ENCODE measurements around the gene ABHD17A.
A peak's percentile ranks its signal among the peaks of the same experiment; 100 is the strongest.

The ABHD17A gene

GRCh38 chr19:1863328-1863637, 22.0 kb downstream of the ABHD17A start, which contains the start of gene KLF16:
KLF16 (minus strand) TSS chr19:1863579; CDS start chr19:1863497, 82 bp downstream.
- no peak for DNase-seq

- DNase-seq: peak; percentile 40
These were observed 22.6 kb downstream of the ABHD17A start for GRCh38 chr19:1862424-1863327.

GRCh38 chr19:1862068-1862423, 23.2 kb downstream of the ABHD17A start:
- DNase-seq: no peak

GRCh38 chr19:1861599-1862031, 23.7 kb downstream of the ABHD17A start:
- DNase-seq: no peak

GRCh38 chr19:1860821-1861598, 24.3 kb downstream of the ABHD17A start:
- DNase-seq: no peak

GRCh38 chr19:1860042-1860775, 25.1 kb downstream of the ABHD17A start:
- DNase-seq: no peak

- DNase-seq: no peak
These were observed 25.9 kb downstream of the ABHD17A start for GRCh38 chr19:1859331-1859781.

- no peak for DNase-seq
These were observed 26.7 kb downstream of the ABHD17A start for GRCh38 chr19:1858412-1859081.

- DNase-seq: no peak
These were observed 27.5 kb downstream of the ABHD17A start for GRCh38 chr19:1857648-1858326.

GRCh38 chr19:1856698-1857603, 28.3 kb downstream of the ABHD17A start:
- DNase-seq: no peak

GRCh38 chr19:1856345-1856697, 29.0 kb downstream of the ABHD17A start:
- DNase-seq: no peak

- no peak for DNase-seq
These were observed 29.5 kb downstream of the ABHD17A start for GRCh38 chr19:1855828-1856255.

- DNase-seq: peak; percentile 83
These were observed 30.1 kb downstream of the ABHD17A start for GRCh38 chr19:1855040-1855827.

- no peak for DNase-seq
These were observed 30.7 kb downstream of the ABHD17A start for GRCh38 chr19:1854542-1855039.

GRCh38 chr19:1854039-1854541, 31.2 kb downstream of the ABHD17A start:
- DNase-seq: no peak

- DNase-seq: peak; percentile 69
These were observed 31.8 kb downstream of the ABHD17A start for GRCh38 chr19:1853295-1854038.

GRCh38 chr19:1852581-1853128, 32.6 kb downstream of the ABHD17A start:
- DNase-seq: no peak

Data from activated effector memory CD4-positive, alpha-beta T cell treated with Interleukin-2 at 50 U/mL for 16 hours (primary cell).